Bronchial epithelial cell (primary cell): ENCODE data around the gene AFMID. TPM values are rescaled to one million over a fixed set of nuclear protein-coding genes. Genes with fewer than 3 reads are reported as not detected.
A peak's percentile ranks its signal among the peaks of the same experiment; 100 is the strongest.

ENCODE experiments used
- DNase-seq: peaks from one replicate; pipeline ENCODE4 v3.0.0-alpha.2; 2010; ENCODE audit warnings: low read depth
- FAIRE-seq: peaks from 2 replicates; lab custom pipeline; 2011; peaks lifted over from hg19 to GRCh38; lab: Jason Lieb, UNC
- H3K27me3 ChIP-seq: 2 replicates; pipeline ENCODE4 v1.5.1; 2011; ENCODE audit warnings: low read length; ENCODE audit not compliant: control insufficient read depth, insufficient read depth
- H3K36me3 ChIP-seq: 2 replicates; pipeline ENCODE4 v1.5.1; 2011; ENCODE audit warnings: low read length; ENCODE audit not compliant: control insufficient read depth, insufficient read depth
- H3K4me3 ChIP-seq: 2 replicates; pipeline ENCODE4 v1.5.1; 2011; ENCODE audit warnings: mild to moderate bottlenecking, low read depth, low read length, control low read depth
- total RNA-seq: library from RNA; depleted of rRNA; stranded (reverse); fragments of >200 nt; gene quantifications from 2 replicates; pipeline ENCODE4 v1.2.1, GENCODE V29; 2014
- TF ChIP-seq, protein P1 (sequence below): IDR thresholded peaks from 2 replicates; pipeline ENCODE4 v1.5.1; 2011; ENCODE audit warnings: mild to moderate bottlenecking, moderate library complexity, low read length, control low read depth, inconsistent platforms; ENCODE audit not compliant: insufficient read depth, severe bottlenecking

AFMID gene
- total RNA-seq, 1 donor from 2014 or later: 32.1 TPM

DNA sequence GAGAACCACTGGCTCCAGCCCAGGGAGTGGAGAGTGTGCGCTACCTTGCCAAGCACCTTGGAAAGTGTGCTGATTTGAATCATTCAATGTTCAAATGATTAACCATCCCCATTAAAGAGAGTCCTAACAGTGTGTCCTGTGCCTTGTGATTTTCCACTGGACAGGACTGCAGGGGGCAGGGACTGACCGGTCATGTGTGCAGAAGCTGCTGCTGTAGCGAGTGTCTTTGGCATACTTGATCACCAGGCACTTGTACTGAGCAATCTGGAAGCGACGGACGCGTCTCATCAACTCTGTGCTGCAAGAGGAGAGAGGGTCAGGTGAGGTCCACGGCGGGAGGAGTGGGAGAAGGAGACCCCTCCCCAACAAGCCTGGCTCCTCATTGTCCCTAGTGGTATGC lies 2.3 kb upstream of the AFMID start:
- no peaks in the 10 kb centered on the region for H3K27me3 ChIP-seq
- TF ChIP-seq, protein P1, sequence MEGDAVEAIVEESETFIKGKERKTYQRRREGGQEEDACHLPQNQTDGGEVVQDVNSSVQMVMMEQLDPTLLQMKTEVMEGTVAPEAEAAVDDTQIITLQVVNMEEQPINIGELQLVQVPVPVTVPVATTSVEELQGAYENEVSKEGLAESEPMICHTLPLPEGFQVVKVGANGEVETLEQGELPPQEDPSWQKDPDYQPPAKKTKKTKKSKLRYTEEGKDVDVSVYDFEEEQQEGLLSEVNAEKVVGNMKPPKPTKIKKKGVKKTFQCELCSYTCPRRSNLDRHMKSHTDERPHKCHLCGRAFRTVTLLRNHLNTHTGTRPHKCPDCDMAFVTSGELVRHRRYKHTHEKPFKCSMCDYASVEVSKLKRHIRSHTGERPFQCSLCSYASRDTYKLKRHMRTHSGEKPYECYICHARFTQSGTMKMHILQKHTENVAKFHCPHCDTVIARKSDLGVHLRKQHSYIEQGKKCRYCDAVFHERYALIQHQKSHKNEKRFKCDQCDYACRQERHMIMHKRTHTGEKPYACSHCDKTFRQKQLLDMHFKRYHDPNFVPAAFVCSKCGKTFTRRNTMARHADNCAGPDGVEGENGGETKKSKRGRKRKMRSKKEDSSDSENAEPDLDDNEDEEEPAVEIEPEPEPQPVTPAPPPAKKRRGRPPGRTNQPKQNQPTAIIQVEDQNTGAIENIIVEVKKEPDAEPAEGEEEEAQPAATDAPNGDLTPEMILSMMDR: no peak
- DNase-seq: no peak
- H3K4me3 ChIP-seq: no peak overlapping the region
- peaks cover 1% of the 10 kb centered on the region for H3K36me3 ChIP-seq
- no peak for FAIRE-seq

DNA sequence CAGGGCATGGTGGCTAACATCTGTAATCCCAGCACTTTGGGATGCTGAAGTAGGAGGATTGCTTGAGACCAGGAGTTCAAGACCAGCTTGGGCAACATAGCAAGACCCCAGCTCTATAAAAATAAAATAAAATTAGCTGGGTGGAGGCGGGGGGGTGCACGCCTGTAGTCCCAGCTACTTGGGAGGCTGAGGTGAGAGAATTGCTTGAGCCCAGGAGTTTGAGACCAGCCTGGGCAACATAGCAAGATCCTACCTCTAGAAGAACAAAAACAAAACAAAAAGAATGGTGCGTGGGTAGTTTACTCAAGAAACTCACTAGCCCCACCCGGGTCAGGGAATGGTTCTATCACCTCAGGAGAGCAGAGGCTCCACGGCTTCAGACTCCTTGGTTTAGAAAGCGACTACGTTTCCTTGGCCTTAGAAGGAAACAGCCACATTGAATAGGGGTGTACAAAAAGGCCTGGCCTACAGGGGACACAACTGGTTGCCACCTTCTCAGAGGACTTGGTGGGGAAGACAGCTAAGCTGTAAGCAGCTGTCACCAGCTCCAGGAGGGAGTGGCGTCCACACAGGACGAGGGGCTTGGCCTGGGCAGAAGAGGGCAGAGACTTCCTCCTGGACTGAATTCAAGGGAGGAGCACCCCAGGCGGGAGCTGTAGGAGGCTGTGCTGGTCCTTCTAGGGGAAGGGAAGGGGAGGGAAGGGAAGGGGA lies 1.0 kb upstream of the AFMID start:
- TF ChIP-seq, protein P1: no peak
- H3K4me3 ChIP-seq: peak overlapping the region; percentile 63
- no peaks in the 10 kb centered on the region for H3K27me3 ChIP-seq
- DNase-seq (peak; percentile 12), FAIRE-seq (no peak)
- H3K36me3 ChIP-seq: peaks cover 4% of the 10 kb centered on the region

DNA sequence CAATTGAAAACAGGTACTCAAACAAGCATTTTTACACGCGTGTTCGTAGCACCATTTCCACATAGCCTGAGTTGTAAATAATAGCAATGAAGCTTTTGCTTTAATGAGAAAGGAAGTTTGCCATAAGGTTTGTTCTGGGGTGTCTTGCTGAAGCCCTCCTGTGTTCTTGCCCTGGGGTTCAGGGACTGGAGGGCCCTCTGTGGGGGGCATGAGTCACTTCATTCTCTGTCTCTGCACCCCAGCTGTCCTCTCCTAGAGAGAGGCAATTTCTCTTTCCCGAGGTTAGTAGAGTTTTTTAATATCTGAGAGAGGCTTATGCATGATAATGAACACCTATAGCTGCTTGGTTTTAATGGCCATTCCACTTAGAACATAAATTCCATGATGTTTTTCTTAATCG lies 9.6 kb downstream of the AFMID start:
- Histone ChIP-seq H3K4me3 (no peak overlapping the region), H3K36me3 (no peaks in the 10 kb centered on the region), H3K27me3 (no peaks in the 10 kb centered on the region)
- DNase-seq: no peak
- TF ChIP-seq, protein P1: no peak
- FAIRE-seq: no peak

DNA sequence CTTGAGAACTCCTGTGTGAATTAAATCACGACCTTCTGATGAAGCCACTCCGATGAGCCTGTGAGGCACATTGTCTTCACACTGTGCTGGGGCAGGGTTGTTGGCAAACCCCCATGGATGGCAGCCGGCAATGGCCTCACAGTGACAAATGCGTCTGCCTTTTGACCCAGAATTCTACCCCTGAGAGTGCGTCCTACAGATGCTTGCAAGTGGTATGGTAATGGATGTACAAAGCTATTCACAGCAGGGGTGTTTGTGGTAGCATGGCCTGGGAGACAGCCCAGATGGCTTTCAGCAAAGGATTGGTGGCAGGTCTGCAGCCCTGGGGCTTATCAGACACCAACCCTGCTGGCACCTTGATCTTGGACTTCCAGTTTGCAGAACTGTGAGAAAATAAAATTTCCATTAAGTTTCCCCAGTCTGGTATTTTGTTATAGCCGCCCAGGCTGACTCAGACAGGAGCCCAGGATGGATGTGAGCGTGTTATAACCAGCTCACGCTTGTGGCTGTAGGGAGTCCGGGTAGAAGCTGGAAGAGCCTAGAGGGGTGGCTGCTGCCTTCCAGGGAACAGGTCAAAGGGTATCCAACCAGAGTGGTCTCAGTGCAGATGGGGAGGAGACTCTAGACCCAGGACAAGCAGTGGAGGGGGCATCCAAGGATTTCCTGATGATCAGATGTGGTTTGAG lies 10.1 kb downstream of the AFMID start:
- DNase-seq: peak; percentile 47
- Histone ChIP-seq H3K4me3 (no peak overlapping the region), H3K36me3 (no peaks in the 10 kb centered on the region), H3K27me3 (no peaks in the 10 kb centered on the region)
- TF ChIP-seq, protein P1: no peak
- FAIRE-seq: no peak

DNA sequence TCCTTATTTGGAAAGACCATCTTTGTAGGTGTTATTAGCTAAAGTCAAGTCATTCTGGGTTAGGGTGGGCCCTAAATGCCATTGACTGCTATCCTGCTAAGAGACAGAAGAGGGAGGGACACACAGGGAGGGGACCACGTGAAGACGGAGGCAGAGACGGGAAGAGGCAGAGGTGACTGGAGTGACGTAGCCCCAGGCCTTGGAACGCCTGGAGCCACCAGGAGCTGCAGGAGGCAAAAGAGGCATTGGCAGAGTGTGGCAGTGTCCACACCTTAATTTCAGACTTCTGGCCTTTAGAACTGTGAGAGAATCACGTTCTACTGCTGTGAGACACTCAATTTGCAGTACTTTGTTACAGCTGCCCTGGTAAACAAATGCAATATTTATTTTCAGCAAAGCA lies 13.3 kb downstream of the AFMID start:
- TF ChIP-seq, protein P1: no peak
- Histone ChIP-seq H3K36me3 (peaks cover 4% of the 10 kb centered on the region), H3K4me3 (no peak overlapping the region), H3K27me3 (no peaks in the 10 kb centered on the region)
- FAIRE-seq: no peak
- DNase-seq: no peak

DNA sequence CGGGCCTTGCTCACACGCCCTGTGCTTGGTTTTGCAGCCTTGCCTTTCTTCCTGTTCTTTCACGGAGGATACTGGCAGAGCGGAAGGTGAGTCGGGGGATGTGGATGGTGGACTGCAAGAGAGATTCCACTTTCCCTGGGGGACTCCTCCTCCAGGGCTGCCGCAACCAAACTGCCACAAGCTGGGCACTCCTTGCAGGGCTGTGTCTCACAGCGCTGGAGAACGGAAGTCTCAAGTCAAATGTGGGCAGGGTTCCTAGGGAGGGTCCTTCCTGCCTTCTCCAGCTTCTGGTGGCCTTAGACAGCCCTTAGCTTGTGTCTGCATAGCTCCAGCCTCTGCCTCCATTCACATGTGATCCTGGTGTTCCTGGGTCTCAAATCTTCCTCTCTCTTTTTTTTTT lies 15.5 kb downstream of the AFMID start:
- DNase-seq (no peak), FAIRE-seq (no peak)
- no peaks in the 10 kb centered on the region for H3K27me3 ChIP-seq
- H3K36me3 ChIP-seq: peaks cover 4% of the 10 kb centered on the region
- no peak overlapping the region for H3K4me3 ChIP-seq
- TF ChIP-seq, protein P1: no peak
